ENCODE data around the gene BRCA1. TPM values are rescaled to one million over a fixed set of nuclear protein-coding genes. Genes with fewer than 3 reads are reported as not detected.
"Not testable (repeated sequence)": the region's sequence is repeated elsewhere in the genome, so short reads cannot be mapped to it uniquely, and the experiment has no call there.

Gene BRCA1
- total RNA-seq, 1 donor from 2014 or later = 21.4 TPM

DNA sequence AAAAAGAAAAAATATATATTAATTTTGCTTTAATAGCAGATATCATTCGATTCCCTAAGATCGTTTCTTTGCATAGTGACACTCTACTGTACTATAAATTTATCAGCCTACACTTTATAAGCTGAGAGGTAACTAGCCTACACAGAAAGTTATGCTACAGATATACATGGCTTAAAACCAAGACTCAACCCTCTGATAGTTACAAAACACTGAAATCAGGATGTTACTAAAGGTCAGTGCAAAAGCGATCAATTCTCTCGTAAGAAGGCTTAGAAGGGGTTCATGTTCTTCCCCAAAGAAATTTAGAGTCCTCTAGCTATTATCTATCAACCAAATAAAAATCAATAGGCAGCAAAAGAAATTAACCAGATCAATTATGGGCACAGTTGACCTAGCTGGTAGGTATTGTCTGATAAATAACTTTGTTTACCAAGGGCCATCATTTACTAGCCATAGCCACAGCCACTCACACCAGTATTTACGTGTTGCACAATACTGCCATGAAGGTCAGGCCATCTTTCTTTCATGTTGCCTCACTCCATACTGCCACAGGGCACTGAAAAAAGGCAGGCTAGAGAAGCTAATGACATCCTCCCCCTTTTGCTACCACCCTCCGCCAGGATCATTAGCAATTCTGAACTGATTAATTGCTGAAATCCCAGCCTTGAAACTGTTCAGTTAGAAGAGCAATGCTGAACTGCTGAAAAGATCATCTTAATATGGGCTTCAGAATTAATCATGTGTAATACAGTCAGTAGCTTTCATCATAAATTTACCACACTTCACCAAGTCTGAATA, 56.4 kb downstream of the BRCA1 start:
- DNase-seq = no peak

DNA sequence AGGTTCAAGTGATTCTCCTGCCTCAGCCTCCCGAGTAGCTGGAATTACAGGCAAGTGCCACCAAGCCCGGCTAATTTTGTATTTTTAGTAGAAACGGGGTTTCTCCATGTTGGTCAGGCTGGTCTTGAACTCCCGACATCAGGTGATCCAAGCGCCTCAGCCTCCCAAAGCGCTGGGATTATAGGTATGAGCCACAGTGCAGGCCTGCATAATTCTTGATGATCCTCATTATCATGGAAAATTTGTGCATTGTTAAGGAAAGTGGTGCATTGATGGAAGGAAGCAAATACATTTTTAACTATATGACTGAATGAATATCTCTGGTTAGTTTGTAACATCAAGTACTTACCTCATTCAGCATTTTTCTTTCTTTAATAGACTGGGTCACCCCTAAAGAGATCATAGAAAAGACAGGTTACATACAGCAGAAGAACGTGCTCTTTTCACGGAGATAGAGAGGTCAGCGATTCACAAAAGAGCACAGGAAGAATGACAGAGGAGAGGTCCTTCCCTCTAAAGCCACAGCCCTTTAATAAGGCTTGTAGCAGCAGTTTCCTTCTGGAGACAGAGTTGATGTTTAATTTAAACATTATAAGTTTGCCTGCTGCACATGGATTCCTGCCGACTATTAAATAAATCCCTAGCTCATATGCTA, 62.1 kb downstream of the BRCA1 start:
- DNase-seq = no peak

DNA sequence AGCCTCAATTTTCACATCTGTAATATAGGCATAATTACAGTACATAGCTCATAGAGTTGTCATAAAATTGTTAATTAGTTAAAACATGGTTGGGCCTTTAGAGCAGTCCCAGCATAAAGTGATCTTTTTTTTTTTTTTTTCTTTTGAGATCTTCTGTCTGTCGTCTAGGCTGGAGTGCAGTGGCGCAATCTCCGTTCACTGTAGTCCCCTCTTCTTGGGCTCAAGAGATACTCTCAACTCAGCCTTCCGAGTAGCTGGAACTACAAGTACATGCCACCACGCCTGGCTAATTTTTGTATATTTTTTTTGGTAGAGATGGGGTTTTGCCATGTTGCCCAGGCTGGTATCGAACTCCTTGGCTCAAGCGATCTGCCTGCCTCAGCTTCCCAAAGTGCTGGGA, 69.1 kb downstream of the BRCA1 start:
- DNase-seq = no peak

DNA sequence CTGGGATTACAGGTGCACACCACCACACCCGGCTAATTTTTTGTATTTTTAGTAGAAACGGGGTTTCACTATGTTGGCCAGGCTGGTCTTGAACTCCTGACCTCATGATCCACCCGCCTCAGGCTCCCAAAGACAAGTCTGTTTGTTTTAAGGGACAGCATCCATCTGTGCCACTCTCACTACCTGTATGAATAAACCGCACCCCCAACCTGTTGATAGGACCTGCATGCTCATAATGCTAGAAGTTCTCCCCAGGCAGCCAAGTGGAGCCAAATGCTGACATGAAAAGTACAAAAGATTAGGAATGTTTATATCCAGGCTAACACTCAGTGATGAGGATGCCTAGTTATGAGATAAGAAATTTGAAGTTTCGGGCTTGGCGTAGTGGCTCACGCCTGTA, 72.2 kb downstream of the BRCA1 start:
- not testable (repeated sequence) for DNase-seq

DNA sequence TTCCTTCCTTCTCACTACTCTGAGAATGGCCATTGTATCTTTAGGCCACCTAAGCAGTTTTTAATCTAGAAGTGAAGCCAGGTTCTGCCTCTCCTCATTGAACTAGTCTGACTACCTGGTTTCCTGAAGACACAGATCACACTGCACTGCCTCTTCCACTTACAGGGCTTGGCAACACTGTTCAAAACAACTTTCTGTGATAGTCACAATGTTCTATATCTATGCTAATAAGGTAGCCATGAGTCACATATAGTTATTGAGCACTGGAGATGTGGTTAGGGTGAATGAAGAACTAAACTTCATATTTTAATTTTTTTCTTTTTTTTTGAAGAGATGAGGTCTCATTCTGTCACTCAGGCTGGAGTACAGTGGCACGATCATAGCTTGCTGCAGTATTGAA, 73.2 kb downstream of the BRCA1 start:
- DNase-seq = no peak

DNA sequence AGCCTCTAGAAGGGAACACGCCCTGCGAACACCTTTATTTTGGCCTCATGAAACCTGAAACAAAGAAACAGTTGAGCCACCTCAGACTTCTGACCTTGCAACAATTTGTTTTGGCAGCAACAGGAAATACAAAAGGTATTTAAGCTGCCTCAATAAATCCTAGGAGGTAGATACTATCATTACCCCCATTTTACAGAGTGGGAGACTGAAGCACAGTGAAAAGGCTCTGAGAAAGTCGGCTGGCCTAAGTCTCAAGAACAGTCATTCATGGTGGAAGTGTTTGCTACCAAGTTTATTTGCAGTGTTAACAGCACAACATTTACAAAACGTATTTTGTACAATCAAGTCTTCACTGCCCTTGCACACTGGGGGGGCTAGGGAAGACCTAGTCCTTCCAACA, 81.1 kb downstream of the BRCA1 start:
- DNase-seq = no peak

DNA sequence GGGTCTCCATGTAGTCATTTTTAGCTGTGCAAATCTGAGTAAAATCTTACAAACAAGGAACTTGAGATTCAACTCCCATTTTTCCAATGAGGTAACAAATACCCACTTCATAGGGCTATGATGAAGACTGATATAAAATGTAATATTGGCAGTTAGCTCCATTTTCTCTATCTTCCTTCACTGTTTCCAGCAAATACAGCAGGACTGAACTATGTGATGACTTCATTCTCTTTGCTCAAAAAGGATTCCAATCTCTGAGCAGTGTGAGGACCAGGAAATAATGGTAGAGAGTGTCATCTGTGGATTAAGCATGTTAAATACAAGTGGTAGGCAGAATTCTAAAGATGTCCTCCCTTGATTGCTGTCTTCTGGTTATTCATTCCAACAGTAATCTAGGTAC, 81.9 kb downstream of the BRCA1 start:
- no peak for DNase-seq

DNA sequence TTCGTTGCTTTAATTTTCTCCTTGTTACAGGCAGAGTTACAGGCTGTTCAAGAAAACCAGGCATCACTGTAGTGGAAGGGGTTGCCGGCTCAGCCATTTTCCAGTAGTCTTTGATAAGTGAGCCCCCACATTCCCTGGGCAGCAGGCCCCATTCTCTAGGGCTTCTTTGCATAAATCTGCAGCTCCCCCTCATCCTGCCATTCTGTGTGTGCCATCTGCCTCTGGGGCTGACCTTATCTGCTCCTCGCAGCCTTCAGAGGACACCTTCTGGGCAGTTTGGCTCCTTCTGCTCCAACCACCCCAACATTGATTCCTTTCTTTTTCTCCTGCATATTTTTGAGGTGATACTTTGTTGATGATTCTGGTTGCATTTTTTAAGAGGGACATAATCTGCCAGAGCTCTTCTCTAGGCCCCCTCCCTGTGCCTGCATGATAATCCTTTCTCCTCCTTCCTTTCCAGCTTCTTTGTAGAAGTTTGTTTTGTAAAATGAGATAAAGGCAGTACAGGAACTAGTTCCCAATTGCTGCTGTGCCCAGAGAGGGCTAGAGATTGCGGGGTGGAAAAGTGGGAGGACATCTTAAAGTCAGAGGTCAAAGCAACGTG, 83.0 kb downstream of the BRCA1 start:
- DNase-seq = no peak

DNA sequence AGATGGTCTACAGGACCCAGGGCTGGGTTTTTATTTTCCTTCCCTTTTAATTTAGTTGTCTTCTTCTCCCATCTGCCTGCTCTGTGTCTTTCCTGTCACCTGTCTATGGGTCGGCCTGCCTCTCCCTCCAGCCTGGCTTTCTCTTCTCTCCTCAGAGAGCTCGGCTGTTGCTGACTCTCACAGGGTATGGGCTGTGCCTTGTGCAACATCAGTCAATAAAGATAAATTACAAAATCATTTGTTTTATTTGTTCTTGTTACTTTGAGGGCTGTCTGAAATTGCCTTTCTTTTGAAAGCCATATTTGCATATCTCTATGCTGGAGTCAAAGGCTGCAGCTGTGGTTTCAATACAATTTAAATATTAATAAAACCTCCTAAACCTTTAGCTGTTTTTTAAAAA, 84.5 kb downstream of the BRCA1 start:
- DNase-seq = no peak

DNA sequence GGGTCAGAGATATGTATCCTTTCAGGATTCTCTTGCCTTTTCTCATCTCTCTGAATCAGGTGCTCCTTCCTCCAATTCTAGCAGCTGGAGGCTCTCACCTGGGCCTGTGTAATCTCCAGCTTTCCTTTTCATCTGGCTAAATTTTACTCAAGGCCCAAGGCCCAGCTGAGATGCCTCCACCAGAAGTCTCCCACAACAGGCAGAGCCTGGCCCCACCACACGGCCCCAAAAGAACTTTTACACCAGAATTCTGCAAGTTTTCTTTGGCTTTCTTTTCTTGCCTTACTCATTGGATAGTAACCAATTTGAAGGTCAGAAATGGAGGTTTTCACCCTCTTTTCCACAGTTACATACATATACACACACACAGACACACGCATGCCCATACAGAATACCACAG, 85.5 kb downstream of the BRCA1 start:
- no peak for DNase-seq

DNA sequence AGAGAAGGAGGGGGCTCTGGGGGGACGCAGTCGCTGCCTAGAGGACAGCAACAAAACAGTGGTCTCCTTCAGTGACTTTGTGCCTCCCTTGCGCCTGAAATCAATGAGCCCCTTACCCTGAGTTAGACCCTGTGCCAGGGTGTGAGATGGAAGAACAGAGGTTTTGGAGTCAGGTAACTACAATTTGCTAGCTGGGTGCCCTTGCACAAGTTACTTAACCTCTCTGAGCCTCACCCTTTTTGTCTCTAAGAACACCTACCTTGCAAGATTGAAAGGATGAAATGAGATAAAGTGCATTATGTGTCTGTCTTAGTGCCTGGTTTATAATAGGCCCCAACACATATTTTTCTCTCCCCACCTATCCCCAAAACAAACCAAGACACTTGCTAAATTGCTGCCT, 90.3 kb downstream of the BRCA1 start:
- no peak for DNase-seq

DNA sequence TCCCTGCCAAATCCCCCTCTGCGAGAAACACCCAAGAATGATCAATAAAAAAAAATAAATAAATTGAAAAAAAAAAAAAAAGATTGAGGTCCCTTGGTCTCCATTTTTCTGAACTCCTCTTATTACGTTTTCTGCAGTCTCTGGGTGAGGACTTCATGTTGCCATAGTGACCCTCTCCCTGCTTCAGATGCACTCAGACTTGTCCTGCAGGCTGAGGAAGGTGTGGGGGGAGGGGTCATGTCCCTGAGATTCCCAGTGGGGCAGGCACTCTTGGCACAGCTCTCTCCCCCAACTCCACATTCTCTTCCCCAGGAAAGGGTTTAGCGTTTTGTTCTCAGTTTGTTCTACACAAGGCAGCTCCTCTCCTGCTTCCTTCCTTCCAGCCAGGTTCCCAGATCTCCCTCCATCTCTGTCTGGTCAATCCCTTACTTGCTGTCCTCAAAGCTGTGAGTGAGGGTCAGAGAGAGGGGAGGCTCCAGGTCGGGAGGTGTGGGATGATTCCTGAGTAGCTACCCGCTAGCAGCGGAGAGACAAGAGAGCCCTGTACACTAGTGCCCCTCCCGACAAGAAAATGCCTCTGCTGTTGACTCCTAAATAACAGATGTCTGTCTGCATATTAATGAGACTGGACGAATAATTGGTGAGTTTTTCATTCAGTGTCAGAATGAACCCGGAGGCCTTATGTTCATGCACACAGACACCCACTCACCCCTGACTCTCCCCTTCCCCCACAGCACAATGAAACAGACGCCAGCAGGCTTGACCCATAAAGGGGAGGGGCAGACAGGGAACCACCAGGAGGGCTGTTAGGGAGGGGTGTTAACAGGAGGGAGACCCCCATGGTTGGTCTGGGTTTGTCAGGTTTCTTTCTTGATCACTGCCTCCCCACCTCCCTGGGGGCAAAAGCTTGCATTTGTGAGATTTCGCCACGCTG, 90.9 kb downstream of the BRCA1 start:
- DNase-seq = no peak

DNA sequence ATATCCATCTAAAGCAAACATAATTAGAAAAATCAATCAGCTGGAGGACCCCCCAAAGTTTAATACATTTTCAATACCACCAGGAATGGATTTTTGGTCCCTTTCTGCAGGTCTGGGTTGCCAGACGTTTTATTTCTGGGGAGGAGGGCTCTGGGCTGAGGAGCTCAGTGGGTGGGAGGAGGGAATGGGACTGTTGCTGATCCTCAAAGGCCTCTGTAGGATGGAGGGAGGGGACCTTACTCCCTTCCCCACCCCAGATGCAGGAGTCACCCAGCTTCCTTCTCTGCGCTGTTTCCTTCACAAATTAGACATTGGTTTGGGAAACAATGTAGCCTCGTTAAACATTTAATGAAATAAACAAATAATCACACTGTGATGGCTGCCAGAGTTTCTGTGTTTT, 93.5 kb downstream of the BRCA1 start:
- DNase-seq = no peak

DNA sequence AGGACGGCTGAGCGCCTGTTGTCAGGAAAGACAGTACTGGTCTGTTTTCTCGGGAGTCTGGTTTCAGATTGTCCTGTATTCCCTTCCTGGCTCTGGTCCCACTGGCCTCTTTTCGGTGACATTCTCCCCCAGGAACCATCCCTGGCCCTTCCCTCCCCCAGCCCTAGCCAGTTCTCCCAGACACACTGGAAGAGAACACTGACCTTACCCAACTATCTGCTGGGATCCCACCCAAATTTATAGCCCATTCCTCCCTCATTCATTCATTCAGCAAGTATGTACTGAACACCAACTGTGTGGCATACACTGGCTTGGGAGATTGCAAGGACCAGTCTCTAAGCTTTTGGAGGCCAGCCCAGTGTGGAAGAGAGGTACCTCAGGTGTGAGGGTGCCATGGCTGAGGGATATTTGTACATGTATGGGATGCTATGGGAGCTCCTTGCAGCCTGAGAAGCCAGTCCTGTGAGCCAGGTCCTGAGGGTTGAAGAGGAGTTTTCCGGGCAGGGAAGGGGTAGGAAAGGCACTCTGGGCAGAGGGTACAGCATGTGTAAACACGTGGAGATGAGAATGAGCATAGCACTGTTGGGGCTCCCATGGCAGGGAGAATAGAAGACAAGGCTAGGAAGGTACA, 94.9 kb downstream of the BRCA1 start:
- DNase-seq = no peak

DNA sequence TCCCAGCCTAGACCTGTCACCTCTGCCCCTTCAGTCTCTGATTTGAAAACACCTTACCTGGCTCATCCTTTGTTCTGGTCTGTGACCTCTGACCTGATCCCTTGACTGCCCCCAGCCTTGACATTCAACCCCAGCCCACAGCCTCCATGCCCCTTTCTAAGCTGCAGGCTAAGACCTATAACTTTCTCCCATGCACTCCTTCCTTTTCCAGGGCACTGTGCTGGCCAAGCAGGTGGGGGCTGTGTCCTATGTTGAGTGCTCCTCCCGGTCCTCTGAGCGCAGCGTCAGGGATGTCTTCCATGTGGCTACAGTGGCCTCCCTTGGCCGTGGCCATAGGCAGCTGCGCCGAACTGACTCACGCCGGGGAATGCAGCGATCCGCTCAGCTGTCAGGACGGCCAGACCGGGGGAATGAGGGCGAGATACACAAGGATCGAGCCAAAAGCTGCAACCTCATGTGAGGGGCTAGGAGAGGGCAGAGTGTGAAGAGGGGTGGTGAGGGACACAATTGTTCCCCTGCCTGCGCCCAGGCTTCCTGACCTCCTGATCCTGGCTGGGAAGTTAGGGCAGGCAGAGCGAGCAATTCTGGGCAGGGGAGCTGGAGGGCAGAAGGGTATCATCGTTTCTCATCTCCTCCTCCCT, 96.8 kb downstream of the BRCA1 start:
- DNase-seq = peak; percentile 36

DNA sequence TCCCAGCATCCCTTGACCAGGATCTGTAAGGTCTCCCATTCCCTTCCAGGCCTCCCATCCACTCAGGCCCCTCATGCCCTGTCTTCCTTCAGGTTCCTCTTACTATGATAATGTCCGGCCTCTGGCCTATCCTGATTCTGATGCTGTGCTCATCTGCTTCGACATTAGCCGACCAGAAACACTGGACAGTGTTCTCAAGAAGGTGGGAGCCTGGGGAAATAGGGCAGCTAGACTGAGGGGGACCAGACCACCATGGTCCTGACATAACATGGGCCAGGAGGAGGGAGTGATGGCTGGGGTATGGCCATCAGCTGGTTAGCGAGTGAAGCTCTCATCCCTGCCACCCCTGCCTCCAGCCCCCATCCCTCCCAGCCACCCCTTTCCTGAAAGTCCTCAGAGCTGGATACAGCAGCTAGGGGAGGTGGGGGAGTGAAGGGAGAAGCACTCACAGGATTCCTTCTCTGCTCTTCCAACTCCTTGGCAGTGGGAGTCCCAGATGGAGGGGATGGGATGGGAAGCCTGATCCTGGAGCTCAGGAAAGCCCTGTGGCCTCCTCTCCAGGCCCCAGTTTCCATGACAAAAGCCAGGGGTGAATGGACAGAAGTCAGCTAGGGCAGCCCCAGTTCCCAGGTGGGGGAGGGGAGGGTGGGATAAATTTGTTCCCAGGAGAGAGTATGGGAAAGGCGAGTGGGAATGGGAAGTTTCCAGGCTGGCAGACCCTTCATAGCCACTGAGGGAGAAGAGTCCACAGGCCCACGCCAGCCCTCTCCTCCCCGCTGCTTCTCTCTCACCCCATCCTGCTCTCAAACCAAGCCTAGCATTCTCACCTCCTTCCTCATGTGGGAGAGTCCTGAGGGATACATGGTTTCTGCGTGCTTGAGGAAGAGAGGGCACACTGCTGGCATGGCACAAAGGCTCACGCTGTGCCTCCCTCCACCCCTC, 97.8 kb downstream of the BRCA1 start:
- no peak for DNase-seq

DNA sequence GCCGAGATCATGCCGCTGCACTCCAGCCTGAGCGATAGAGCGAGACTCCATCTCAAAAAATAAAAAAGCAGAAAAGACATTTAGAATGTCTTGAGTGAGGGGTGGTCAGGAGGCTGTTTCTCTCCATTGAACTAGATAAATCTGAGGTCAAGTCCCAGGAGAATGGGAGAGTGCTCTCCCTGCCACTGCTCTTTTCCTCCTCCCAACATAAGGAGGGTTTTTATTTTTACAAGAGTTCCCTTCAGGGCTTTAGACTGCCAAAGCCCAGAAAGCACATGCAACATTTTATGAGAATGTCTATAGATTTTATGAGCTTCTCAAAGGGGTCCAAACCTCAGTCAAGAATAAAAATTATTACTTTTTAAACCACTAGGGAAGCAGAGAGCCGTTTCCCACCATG, 98.6 kb downstream of the BRCA1 start:
- no peak for DNase-seq

DNA sequence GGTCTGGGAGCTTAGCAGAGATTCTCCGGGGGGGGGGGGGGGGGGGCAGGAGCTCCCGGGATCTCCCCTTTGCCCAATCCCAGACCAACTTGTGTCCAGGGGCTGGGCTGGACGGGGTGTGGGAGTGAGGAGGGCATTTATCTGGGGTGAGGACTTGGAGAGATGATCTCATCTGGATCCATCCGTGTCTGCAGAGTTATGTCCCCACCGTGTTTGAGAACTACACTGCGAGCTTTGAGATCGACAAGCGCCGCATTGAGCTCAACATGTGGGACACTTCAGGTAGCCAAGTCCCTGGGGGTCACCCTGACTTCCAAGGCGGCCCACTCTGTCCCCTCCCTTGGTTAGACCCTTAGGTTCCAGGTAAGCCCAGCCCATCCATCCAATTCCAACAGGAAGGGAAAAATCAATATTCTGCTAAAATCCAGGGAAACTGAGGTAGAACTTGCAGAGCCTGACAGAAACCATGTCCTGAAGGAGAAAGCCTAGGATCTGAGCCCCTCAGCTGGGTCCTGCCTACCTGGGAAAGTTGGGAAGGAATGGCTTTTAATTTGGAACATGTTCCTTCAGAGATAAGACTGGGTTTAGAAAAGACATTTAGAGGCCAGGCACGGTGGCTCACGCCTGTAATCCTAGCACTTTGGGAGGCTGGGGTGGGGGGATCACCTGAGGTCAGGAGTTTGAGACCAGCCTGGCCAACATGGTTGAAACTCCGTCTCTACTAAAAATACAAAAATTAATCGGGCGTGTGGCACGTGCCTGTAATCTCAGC, 99.2 kb downstream of the BRCA1 start:
- DNase-seq = no peak

DNA sequence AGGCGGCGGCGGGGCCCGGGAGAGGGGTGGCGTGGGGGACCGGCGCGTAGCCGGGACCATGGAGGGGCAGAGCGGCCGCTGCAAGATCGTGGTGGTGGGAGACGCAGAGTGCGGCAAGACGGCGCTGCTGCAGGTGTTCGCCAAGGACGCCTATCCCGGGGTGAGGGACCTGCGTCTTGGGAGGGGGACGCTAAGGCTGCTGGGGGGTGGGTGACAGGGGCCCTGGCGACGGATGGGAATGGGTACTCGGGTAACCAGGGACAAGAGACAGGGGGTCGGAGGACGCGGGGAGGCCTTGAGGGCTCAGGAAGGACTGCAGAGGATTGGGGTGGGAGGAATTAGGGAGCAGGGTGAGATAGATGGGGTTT, 99.9 kb downstream of the BRCA1 start:
- no peak for DNase-seq

All from tongue (tissue), 2 donors.